Myocyte (in vitro differentiated cells): ENCODE results near the gene ROR2. TPM values are rescaled to one million over a fixed set of nuclear protein-coding genes. Genes with fewer than 3 reads are reported as not detected.

Experiments used
- DNase-seq: peaks from one replicate; pipeline ENCODE4 v3.0.0-alpha.2; 2012; ENCODE audit warnings: low read depth
- total RNA-seq: library from RNA; depleted of rRNA; stranded (reverse); fragments of >200 nt; gene quantifications from 2 replicates; pipeline ENCODE4 v1.2.3, GENCODE V29; 2014

ROR2 gene
- total RNA-seq, 1 donor from 2014 or later: 0.05 TPM

DNA sequence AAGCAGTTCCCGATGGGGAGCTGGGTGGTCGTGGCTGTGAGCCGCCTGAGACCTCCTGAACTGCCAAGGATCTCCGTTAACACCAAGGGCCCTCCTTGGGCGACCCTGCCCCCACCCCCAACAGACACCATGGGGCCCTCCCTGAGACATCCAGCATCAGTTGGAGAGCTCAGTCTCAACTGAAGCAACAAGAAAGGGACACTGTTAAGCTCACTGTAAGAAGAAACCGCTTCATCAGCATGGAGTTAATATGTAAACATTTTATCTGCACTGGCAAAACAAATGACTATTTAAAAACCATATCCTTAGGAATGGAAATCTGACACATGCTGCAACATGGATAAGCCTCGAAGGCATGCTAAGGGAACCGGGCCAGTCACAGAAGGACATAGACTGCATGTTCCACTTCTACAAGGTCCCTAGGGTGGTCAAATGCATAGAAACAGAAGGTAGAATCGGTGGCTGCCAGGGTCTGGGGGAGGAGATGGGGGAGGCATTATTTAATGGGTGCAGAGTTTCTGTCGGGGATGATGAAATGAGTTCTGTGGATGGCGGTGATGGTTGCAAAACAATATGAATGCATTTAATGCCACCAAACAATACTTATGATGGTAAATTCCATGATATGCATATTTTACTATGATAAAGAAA is 47.4 kb downstream of the ROR2 start:
- DNase-seq: no peak

DNA sequence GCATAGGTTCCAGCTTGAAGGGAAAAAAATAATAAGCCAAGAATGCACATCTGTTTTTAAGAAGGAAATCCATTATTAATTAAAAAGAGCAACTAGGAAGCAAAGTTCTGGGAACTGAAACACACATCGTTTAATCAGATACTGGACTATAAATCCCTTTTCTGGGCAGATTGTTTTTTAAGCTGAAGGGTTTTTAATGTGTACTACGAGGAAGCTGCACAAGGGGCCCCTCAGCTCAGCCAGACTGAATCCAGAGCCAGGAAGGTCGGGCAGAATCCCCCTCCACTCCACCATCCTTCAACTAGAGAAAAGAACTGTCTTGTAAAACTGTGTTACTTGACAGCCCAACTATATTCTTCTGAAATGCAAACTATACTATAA is 49.2 kb downstream of the ROR2 start:
- DNase-seq: no peak

DNA sequence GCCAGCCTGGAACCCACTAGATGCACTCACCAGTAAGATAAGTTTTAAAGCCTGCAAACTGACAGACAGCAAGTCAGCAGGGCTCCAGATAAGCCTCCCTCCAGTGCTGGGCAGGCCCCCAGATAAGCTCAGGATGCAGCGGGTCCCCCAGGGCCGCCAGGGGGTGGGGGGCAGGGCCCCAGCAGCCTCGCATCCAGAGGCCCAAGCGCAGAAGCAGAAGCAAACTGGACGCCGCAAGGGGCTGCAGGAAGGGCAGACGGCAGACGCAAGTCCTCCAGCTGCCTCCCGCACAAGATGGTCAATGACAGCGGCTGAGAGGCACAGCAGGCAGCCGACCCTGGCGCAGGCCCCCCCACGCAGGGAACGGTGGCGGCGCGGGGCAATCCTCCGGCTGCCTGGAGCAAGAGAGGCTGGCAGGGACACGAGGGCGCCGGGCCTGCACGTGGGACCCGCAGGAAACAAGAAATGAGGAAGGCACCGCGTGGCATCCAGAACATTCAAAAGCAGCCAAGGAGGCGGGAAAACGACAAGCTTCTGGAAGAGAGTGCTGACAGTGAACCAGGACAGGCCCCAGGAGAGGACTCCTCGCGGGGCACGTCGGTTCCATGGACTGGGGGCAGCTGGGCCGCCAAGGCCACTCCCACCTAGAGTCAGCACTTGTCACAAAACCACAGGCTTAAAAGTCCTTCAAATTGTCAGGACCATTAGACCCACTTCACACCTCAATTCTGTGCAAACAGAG is 49.8 kb downstream of the ROR2 start:
- no peak for DNase-seq

DNA sequence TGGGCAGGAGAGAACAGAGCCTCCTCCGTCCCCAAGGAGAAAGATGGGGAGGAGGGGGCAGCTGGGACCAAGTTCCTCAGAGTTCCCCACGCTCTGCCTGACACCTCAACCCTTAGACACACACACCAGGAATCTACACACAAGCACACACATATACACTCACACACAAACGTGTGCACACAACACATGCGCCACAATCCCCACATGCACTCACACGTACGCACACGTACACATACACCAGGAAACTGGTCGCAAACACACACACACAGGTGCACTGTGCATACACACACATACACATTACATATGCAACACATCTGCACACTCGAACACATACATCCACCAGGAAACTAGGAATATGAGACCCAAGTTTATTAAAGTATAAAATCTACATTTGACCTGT is 50.4 kb downstream of the ROR2 start:
- no peak for DNase-seq

DNA sequence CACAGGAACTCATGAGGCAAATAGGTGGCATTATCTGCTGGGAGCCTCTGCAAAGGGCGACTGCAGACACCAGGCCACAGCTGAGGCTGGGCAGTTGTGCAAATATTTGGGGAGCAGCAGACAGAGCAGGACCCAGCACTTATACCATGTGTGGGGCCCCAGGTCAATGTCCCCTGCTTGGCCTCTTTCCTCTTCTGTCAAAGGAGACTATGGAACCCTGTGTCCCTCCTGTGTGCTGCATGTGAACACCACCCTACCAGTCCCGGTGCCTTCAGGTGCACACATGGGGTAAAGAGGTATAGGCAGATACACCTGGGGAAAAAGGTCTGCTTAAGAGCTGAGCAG is 50.8 kb downstream of the ROR2 start:
- DNase-seq: no peak

DNA sequence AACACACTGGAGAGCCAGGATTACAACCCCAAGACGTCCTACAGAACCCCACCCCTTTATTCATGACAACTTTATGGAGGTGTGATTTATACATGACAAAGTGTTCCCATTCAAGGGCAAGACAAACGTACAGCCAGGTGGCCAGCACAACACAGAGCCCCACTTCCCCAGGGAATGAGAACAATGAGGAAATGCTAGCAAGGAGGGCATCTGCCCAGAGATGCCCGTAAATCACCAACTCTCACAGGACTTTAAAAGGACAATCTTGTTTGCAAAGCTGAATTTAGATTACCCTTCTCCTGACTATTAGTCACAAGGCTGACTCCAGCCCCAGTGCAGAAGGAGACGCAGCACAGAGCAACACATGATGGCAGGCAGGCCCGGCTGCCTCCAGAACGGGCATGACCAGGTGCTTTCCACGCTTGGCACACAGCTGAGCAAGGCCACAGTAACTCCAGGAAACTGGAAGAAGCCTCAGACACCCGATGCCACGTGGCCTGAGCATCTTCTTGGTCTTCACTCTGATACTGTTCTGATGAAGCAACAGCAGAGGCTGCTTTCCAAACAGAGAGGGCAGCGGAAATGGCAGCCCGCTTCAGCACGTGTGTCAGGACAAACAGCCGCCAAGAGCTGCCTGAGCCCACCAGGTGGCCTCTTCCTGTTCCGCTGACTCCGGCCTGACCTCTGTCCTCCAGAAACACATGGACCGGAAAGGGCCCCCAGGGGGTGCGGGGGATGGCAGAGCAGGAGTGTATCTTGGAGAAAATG is 51.4 kb downstream of the ROR2 start:
- no peak for DNase-seq

DNA sequence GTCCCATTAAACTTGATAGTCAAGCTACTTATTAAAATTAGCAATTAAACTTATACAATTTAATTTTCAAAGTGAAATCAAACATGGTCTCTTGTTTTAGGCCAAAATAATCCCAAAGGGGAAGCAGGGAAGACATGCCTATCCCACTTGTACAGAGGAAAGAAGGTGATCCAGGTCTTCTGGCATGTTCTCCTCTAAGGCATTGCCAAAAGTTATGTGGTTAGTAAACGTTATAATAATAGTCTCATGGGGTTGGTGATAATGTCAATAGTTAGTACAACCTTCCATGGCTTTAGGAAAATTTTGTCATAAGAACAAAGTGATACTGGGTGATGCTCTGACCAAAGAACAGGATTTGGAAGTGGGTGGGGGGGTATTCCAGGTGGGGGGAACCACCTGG is 52.8 kb downstream of the ROR2 start:
- no peak for DNase-seq

DNA sequence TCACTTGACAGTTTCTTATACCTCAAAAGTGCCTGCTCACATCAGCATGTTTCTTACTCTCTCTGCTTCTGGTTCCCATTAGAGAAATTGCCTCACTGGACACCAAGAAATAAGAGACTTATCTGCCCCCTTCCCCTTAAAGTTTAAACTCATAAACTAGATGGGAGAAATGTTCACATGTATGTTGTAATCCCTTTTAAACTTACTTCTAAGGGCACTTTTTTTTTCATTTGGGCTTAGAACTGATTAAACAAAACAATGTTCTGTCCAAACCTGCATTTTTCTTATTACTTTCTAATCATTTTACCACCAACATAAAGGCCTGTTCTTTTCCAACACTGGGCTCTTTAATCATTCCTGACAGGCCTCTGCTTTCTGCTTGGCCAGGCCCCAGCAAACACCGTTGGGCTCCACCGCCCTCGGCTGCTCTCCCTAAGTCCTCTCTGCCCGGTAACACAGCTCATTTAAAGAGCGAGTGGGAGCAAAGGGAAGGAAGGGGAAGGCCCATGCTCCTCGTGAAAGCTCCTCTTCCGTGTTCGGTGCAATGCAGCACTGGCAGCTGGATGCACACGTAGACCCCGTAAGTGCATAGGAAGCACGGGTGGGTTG is 53.4 kb downstream of the ROR2 start:
- no peak for DNase-seq

DNA sequence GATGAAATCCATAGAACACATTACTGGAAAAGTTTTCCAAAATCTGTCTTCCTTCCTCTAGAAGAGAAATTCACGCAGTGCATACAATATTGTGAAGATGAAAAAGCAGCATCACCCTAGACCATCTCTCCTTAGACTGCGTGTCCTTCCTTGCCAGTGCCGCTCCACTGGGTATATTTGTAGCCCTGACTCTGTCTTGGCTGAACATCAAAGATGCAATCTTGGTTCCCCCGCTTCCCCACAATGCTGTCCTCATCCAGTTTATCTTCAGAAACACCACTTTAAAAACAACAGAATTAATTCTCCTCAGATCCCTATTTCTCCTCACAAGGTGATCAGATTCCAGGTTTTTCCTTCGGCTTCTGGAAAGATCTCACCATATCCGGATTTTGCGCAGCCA is 53.9 kb downstream of the ROR2 start:
- DNase-seq: no peak

DNA sequence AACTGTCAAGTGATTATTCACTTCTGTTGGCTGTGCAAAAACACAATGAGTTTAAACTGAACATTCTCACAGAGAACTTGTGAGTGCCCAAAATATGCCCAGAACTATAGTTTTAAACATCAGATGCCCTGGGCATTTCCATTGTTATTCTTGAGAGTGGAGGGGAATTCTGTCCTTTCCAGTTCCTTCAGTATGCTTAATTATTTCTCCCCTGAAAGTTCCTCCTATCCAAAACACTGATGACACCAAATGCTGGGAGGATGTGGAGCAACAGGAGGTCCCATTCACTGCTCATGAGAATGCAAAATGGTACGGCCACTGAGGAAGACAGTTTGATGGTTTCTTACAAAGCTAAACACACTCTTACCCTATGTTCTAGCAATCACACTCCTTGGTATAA is 55.5 kb downstream of the ROR2 start:
- DNase-seq: no peak

DNA sequence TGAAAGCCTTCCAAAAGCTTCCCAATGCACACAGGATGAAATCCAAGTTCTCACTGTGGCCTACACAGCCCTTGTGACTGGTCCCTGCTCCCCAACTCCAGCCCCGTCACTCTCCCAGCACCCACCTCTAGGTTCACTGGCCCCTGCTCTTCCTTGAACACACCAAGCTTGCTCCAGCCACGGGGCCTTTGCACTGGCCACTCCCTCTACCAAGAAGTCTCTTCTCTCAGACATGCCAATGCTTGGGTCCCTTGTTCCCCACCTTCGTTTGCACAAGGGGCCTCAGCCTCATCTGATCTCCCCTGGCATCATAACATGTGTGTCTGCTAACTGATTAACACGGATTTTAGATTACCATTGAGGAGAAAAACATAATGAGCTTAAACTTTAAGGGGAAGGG is 56.0 kb downstream of the ROR2 start:
- DNase-seq: no peak

DNA sequence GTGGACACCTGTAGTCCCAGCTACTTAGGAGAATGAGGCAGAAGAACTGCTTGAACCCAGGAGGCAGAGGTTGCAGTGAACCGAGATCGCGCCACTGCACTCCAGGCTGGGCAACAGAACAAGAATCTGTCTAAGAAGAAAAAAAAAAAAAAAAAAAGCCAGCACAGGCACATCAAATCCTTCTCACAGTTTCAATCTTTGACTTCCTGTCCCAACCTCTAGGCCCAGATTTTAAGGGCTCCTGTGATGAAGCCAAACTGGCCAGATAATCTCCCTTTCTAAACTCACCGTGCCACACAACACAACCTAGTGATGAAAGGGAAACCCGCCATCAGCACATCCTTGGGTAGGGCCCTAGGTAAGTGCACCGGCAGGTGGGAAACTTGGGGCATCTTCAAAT is 58.1 kb downstream of the ROR2 start:
- DNase-seq: no peak

DNA sequence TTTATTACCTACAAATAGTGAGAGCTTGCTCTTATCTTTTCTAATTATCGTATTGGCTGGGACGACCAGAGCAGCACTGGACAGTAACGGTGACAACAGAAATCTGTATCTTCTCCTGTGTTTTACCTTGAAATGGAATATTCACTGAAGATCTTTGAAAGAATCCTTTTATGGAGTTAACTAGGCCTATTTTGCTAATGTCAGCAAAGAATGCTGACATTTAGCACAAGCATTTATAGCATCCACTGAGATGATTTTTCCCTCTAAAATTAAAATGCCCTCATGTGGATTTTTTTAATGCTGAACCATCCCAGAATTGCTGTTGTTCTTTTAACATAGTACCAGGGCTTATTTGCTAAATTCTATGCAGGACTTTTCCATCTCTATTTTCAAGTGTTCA is 59.4 kb downstream of the ROR2 start:
- DNase-seq: no peak

DNA sequence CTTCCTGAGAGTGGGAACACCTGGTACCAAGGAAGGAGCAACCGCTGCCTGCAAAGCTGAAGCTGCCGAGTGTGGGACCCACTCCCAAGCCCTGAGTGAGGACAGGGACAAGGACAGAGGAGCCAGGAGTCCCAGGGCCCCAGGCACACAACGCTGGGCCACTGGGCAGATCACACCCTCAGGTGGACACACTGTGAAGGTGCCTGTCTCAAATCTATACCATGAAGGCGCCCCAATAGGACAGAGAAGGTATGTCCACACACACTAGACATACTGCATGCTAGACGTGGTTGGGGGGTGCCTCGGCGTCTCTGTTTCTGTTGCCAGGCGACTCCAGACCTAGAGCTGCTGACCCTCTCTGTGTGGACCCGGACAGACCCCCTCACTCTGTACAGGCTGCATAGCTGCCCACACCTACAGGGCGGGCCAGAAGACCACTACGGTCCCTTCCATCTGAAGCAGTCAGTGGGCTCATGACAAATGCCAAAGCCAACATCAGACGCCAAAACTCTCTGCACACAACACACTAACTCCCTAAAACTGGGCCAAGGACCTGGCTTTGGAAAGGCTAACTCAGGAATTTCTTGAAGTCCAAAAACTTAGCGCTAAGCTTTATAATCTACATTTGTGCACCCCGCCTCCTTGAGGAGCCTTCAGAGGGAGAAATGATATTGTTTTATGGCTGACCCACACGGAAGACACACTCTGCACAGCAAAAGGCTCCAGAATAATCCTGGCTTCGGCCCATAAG is 60.7 kb downstream of the ROR2 start:
- no peak for DNase-seq

DNA sequence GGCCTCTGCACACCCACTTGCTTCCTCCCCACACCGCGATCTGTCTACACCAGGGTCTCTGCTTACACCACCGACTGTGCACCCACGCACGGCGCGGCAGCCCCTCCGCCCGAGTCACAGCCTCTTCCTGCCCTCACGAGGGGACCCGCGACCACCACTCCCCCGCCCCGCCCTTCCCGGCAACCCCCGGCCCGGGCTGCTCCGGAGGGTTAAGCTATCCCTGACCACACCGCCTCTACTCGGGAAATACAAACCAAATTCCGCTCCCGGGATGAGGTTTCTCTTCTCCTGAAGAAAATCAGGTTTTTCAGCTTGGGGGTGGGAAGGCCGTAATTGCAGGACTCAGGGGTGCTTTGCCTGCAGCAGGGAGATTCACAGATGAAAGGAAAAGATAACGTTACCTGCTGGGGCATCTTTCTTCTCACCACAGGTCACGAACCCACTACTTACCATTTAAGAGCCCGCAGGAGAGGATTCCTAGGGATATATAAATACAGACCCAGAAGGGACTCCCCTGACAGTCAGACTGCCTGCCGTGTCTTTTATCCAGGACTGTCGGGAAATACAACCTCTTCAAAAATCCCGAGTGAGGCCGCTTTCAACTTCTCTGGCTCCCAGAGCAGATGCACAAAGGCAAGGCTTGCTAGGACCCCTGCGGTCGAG is 63.5 kb downstream of the ROR2 start:
- DNase-seq: no peak

DNA sequence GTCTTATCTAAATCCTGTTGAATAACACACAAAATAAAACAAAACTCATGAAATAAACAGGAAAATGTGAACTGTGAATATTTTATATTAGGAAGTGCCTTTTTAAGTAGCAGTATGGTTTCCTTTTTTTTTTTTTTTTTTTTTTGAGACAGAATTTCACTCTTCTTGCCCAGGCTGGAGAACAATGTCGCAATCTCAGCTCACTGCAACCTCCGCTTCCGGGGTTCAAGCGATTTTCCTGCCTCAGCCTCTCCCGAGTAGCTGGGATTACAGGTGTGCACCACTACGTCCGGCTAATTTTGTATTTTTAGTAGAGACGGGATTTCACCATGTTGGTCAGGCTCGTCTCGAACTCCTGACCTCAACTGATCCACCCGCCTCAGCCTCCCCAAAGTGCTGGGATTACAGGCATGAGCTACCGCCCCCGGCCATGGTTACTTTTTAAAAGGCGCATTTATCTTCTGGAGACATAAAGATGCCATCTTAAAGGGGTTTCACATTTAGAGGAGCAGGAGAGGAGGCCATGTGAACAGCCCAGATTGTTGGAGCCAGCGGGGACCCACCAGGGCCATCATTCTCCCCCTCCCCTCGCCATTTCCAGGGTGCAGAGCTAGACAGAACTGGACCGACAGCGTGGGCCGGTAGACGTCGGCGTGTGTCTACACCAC is 64.1 kb downstream of the ROR2 start:
- DNase-seq: no peak

DNA sequence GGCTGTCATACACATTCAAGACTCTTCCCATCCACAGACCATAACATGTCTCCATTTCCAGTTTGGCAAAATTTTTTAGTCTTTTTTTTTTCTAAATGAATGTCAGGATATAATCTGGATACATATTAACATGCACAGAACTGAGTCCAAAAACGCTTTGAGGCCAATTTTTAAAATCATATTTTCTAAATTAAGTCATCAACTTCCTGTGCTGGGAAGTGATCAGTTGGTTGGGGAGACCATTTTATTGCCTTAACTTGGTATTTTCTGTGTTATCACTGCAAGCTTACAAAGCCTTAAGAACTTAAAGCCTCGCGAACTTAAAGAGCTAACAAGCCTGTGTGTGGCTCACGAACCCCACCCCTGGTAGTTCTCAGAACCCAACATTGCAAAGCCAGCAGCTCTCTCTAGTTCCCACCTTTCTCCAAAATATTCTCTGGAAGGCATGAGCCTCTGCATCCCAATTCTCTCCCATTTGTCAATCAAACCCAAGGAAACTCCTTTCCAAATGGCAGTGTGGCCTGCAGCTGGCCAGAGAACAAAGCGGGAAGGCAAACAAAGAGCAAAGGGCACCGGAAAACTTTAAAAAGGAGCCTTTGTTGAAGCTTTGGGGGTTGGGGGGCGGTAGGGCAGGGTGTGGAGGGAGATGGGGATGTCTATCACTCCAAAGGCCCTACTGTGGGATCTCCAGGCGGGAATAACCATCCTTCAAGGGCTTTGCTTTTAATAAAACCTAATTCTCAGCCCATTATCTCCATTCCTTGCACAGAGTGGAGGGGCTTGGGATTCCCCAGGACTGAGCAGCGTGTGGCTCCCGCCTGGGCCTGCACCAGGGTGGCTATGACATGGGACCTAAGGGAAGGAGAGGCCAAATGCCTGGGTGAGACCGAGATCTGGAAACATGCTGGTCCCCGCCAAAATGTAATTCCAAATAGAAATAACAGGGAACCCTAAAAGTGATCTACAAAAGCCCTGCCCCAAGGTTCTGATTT is 65.0 kb downstream of the ROR2 start:
- no peak for DNase-seq

DNA sequence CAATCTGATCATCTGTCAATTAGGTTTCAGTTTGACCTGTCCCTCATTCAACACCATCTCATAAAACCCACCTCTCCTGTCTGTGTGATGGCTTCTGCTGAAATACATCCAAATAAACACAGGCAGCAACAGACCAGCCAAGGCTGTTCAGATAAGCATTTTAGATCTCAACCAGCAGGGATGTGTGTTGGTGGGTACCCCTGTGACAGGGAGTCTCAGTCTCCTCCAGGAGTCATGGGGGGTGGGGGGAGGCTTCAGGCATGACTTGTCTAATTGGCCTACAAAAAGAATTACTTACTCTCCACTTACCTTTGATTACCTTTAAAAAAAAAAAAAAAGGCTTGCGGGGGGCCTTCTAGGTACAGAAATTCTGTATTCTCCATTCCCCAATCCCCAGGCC is 65.9 kb downstream of the ROR2 start:
- no peak for DNase-seq

DNA sequence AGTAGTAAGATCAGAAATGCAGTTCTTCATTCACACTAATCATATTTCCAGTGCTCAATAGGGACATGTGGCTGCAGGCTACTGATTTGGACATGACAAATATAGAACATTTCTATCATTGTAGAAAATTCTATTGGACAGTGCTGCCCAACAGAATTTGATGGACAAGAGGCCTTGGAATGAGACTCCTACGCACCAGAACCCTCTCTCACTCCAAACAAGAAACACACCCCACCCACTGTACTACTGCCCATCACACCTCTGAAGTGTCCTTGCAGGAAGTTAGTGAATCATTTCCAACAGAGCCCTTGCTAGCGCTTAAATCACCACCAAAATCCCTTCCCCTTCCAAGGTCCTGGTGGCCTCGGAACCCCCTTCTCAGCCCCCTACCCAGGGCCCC is 66.5 kb downstream of the ROR2 start:
- DNase-seq: no peak
